Esophagus squamous epithelium (tissue), 4 donors: ENCODE data around the gene NTF4.
A peak's percentile ranks its signal among the peaks of the same experiment; 100 is the strongest.

ENCODE experiments used
- POLR2A ChIP-seq, 4 donors: fragments of 450-650 bp; IDR thresholded peaks; one replicate each; pipeline ENCODE4 v1.6.1; 2017; ENCODE audit warnings: antibody characterized with exemption in 4 of 4, mild to moderate bottlenecking in 4 of 4, moderate library complexity in 3 of 4
- TF ChIP-seq, protein P1 (sequence below), 6 experiments: fragments of 450-650 bp in 4 of 6; fragments of 200-600 bp in 2 of 6; sonication (generic) in 2 of 6; IDR thresholded peaks; one replicate each; pipeline ENCODE4 v1.5.1; 2016 to 2019; ENCODE audit warnings: antibody characterized with exemption in 6 of 6, mild to moderate bottlenecking in 4 of 6, moderate library complexity in 4 of 6

DNA sequence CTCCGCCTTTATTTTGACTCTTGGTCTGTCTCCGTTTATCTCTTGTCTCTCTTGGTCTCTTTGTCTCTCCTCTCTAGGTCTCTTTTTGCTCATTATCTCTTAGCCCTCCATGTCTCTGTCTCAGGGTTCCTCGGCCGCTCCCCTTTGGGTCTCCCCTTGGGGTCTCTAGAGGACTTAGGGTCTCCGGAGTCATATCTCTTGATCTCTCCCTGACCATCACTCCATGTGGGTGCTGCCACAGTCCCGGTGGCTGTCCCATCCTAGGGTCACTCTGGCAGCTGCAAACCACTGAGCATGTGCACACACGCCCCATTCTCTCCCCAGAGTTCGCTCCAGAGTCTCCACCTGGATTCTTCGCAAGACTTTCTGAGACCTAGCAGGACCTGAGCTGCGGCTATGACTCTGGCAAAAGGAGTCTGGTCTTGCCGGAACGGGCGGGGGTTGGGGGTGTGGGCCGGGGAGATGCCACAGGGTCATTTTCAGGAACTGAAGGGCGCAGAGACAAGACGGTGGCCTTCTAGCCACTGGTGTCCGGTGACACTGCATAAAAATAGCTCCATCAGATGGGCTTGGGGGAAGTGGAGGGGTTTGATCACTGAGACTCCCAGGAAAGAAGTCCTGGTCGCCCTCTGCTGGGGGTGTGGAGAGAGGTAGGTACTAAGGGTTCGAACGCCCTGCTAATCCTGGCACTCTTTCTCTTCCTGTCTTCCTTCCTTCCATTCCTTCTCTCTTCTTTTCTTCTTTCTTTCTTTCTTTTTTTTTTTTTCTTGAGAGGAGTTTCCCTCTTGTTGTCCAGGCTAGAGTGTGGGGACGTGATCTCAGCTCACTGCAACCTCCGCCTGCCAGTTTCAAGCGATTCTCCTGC lies 9.1 kb upstream of the NTF4 start:
- no peak for TF ChIP-seq POLR2A (IDR thresholded peaks at IDR 0.05)
- TF ChIP-seq, protein P1, sequence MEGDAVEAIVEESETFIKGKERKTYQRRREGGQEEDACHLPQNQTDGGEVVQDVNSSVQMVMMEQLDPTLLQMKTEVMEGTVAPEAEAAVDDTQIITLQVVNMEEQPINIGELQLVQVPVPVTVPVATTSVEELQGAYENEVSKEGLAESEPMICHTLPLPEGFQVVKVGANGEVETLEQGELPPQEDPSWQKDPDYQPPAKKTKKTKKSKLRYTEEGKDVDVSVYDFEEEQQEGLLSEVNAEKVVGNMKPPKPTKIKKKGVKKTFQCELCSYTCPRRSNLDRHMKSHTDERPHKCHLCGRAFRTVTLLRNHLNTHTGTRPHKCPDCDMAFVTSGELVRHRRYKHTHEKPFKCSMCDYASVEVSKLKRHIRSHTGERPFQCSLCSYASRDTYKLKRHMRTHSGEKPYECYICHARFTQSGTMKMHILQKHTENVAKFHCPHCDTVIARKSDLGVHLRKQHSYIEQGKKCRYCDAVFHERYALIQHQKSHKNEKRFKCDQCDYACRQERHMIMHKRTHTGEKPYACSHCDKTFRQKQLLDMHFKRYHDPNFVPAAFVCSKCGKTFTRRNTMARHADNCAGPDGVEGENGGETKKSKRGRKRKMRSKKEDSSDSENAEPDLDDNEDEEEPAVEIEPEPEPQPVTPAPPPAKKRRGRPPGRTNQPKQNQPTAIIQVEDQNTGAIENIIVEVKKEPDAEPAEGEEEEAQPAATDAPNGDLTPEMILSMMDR (IDR thresholded peaks at IDR 0.05) = peak in 1 of 6 experiments; percentile 34
